ENCODE results near the gene RASAL2.
"Not testable (repeated sequence)": the region's sequence is repeated elsewhere in the genome, so short reads cannot be mapped to it uniquely, and the experiment has no call there.

Gene RASAL2

DNA sequence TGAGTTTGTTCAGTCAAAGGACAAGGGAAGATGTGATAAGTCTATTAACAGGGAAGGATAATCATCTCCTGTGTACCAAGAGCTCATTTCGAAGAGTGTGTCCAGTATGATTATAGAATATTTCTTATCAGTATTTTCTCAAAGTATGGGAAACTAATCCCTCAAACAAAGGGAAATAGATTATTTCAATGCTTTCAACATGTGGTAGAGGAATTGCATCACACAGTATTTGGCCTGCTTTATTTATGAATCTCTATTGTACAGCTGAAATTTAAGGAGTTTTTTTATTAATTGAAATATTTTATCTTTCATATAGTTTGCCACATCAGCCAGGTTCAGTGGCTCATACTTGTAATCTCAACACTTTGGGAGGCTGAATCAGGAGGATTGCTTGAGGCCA lies 251.9 kb downstream of the RASAL2 start:
- no peak for DNase-seq (ENCODE audit: low read depth)

DNA sequence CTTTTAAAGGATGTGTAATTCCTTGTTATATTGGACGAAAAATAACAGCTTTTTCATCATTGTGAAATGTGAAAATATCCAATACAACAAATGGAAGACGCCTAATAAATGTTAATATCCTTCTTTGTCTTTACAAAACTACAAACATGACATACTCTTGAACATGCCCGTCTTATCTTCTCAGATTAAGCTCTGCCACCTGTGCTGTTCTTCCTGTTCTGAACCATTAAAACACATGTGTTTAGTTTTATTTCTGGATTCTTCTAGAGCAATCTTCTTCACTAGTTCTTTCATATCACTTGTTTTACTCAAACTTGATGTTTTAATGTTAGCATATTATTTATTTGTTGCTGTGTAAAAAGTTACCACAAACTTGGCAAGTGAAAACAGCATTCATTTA lies 255.9 kb downstream of the RASAL2 start:
- no peak for DNase-seq (ENCODE audit: low read depth)

DNA sequence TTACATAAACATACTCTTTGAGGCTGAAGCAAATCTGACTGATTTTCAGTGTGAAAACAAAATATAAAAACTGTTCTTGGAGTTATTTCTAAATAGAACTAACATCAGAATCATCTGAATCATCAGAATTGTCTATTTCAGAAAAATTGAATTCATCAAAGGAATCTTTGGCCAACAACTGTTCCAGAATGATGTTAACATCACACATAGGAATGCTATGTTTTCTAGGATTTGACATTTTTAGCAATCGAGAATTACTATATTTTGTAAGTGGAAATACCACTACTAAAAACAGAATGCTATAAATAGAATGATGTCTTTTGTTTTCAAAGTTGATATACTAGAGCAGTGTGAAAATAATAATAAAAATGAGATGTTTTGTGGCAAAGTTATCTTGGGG lies 258.0 kb downstream of the RASAL2 start:
- DNase-seq (ENCODE audit: low read depth), result not testable (repeated sequence)

DNA sequence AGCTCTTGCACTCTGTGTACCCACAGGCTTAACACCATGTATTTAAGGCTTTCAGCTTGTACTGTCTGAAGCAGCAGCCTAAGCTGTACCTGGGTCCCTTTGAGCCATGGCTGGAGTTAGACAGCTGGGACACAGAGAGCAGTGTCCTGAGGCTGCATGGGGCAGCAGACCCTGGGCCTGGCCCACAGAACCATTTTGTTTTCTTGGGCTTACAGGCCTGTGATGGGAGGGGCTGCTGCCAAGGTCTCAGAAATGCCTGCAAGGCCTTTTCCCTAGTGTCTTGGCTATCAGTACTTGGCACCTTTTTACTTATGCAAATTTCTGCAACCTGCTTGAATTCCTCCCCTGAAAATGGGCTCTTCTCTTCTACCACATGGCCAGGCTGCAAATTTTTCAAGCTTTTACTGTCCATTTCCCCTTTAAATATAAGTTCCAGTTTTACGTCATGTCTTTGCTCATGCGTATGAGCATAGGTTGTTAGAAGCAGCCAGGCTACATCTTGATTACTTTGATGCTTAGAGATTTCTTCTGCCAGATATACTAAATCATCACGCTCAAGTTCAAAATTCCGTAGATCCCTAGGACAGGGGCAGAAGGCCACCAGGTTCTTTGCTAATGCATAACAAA lies 259.0 kb downstream of the RASAL2 start:
- no peak for DNase-seq (ENCODE audit: low read depth)

DNA sequence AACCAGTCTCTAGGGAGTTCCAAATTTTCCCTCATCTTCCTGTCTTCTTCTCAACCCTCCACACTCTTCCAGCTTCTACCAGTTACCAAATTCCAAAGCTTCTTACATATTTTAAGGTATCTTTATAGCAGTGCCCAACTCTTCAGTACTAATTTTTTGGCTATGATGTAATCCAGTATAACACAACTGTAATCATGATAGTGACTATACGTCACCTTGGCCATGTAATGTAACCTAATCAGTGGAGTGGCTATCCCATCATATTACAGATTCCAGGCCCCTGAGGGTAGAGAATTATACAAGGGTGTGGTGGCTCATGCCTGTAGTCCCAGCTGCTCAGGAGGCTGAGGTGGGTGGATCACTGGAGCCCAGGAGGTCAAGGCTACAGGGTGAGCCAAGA lies 259.6 kb downstream of the RASAL2 start:
- no peak for DNase-seq (ENCODE audit: low read depth)

DNA sequence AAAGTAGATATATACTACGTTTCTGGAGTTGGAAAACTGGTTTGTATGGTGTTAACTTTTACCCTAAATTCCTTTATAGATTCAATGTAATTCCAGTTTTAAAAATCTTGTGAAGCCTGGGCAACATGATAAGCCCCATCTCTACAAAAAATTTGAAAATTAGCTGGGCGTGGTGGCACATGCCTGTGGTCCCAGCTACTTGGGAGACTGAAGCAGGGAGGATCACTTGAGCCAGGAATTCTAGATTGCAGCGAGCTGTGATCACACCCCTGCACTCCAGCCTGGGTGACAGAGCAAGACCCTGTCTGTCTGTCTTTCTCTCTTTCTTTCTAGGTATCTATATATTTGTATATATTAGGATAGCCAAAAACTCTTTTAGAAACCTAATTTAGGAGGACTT lies 260.9 kb downstream of the RASAL2 start:
- no peak for DNase-seq (ENCODE audit: low read depth)

DNA sequence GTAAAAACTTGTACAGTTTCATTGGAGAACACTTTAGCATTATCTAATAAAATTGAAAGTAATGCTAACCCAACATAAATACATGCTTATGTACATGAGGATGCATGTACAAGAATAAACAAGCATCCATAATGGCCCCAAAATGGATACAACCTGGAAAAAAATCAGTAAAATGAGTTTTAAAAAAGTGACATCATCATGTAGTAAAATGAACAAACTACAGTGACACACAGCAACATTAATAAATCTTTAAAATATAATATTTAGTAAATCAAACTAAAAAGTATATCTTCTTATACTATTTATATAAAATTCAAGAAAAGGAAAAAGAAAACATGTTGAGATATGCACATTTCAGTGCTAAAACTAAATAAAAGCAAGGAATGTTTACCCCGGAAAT lies 262.4 kb downstream of the RASAL2 start:
- DNase-seq (ENCODE audit: low read depth), result no peak

DNA sequence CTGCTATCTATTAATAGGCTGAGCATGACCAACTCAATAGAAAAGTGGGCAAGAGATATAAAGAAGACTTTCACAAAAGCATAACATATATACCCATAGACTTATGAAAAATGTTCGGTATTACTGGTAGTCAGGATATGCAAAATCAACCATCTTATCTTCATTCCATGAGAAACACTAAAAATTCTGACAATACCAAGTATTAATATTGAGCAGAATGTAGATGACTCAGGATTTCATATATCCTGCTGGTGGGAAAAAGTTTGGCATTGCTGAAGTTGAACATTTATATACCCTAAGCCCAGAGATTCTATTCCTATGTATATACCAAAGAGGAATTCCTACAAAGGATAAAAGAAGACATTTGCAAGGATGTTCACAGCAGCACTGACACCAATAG lies 264.6 kb downstream of the RASAL2 start:
- DNase-seq (ENCODE audit: low read depth), result no peak

DNA sequence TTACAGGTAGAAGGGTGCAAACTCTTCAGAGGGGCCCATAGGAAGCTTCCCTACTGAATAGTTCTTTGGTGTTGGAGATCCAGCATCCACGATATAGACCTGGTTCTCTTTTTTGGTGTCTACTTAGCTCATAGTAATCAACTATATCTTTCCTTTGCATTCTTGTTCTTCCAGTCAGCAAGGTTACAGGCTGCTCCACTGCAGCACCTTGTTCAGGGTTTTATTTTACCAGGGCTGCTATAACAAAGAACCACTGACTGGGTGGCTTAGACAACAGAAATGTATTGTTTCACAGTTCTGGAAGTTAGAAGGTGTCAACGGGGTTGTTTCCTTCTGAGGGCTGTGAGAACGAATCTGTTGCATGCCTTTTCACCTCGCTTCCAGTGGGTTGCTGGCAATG lies 266.5 kb downstream of the RASAL2 start:
- DNase-seq (ENCODE audit: low read depth), result no peak

DNA sequence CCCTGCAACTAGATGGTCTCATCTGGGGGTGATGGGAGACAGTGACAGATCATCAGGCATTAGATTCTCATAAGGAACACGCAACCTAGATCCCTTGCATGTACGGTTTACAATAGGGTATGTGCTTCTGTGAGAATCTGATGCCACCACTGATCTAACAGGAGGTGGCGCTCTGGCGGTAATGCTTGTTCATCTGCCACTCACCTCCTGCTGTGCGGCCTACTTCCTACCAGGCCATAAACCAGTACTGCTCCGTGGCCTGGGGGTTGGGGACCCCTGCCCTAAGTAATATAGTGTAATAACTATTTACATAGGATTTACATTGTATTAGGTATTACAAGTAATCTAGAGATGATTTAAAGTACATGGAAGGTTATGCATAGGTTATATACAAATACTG lies 267.9 kb downstream of the RASAL2 start:
- DNase-seq (ENCODE audit: low read depth), result no peak

DNA sequence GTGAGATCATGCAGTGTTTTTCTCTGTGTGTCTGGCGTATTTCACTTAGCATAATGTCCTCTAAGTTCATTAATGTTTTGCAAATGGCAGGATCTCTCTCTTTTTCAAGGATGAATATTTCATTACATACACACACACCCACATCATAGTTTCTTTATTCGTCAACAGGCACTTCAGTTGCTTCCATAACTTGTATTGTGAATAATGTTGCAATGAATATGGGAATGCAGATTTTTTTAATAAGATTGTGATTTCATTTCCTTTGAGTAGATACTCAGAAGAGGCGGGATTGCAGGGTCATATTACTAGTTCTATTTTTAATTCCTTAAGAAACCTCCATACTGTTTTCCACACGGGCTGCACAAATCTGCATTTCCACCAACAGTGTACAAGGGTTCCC lies 268.8 kb downstream of the RASAL2 start:
- no peak for DNase-seq (ENCODE audit: low read depth)

DNA sequence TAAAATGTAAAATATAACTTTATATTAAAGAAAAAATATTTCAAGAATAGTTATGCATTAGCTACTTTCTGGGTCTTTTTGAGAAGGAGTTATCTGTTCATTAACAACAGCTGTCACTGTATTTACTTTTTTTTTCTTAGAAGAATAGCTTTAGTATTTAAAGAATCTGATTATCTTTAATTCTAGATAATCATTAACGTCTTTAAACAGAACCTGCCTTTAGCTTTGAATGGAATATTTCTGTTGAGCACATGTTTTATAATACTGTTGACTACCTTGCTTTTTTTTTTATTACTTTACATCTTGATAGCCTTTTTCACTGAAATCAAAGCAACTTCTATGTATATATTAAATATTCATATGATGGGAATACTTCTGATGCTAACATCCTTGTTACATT lies 270.9 kb downstream of the RASAL2 start:
- no peak for DNase-seq (ENCODE audit: low read depth)

DNA sequence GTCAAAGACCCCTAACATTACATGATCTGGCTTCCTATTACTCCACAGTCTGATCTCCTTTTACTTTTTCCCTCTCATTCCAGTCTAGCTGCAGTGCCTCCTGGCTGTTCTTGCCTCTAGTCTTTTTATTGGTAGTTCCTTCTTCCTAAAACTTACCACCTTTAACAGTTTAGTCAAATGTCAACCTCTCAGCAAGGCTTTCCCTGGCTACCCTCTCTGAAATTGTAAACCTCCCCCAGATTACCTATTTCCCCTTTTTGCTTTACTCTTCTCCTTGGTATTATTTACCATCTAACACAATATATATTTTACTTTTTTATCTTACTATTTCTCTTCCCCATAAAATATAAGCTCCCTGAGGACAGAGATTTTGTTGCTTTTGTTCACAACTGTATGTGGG lies 273.2 kb downstream of the RASAL2 start:
- no peak for DNase-seq (ENCODE audit: low read depth)

DNA sequence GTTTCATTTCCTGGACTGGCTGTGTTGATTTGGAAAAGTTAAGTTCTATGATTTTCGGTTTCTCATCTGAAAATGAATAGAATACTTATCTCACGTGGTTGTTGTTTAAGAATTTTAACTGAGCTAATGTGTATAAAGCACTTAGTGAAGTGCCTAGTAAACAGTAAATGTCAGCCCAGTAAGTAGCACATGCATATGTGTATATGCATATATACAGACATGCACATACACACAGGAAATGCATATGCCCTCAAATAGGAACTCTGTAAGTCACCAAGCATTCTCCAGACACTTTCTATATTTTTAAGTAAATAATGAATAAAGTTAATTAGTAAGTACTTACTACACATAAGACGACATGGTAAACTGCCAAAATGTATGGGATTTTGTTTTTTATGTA lies 274.3 kb downstream of the RASAL2 start:
- no peak for DNase-seq (ENCODE audit: low read depth)

DNA sequence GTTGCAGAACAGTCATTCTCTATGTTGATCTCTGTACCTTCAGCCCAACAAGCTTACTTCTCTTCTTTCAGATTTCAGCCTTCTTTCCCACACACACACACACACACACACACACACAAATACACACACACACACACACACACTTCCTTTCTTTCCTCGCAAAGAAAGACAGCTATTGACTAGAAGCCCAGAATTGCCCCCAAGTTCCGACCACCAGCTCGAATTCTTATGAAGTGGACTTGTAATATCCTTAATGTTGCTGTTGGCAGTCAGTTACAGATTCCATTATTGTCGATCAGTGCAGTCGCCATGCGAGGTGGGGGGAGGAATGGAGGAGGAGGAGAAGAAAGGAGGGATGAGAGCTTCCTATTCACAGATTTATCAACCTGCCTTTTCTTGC lies 277.3 kb downstream of the RASAL2 start:
- DNase-seq (ENCODE audit: low read depth), result no peak

DNA sequence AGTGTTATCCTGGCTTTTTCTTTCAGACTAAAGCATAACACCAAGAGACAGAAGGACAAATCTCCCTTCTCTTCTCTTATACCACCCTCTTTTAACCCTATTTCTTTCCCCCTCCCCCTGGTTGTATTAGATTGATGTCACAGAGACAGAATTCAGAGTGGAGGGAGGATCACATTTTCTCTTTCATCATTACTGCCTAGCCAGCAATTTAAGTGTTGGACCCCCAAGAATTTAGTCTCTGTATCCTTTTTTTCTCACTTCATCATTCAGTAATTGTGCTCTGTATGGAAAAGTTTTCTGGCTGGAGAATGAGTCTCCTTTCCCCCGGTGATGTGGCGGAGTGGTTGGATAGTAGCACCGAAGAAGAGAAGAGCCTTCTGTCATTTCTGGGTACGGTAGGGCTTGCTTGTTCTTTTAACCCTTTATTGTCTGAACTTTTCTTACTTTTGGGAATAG lies 278.1 kb downstream of the RASAL2 start:
- DNase-seq (ENCODE audit: low read depth), result no peak

DNA sequence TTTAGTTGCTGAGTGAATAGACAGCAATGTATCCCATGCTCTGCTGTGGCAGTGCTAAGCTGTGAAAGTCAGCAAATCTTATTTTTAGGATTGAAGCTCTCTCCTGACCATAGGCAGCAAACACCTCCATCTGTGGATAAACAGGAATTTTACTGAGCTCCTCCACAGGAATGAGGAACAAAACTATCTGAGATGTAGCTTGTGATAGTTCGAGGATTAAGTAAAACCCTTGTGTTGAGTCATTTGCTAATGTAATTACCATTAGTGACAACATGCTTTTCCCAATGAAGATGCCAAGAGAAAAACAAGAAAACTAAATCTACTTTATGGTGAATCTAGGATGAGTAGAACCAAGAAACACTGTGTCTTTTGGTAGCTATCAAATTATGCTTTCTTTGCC lies 280.1 kb downstream of the RASAL2 start:
- DNase-seq (ENCODE audit: low read depth), result no peak

DNA sequence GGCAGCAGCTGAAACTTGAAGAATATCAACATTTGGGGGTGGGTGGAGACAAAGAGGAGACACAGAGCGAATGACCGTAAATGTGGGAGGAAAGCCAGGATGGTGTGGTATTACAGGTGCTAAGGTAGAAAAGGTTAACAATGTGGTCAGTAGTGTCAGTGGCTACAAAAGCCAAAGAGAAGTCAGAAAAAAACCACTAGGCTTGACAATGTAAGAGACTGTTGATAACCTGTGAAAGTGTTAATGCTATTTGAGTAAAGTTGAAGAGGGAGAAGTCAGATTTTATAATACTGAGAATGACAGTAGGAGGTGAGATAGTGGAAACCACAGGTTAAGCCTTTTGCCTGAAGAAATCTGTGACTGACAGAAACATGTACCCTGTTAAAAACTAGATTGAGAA lies 282.1 kb downstream of the RASAL2 start:
- DNase-seq (ENCODE audit: low read depth), result no peak

DNA sequence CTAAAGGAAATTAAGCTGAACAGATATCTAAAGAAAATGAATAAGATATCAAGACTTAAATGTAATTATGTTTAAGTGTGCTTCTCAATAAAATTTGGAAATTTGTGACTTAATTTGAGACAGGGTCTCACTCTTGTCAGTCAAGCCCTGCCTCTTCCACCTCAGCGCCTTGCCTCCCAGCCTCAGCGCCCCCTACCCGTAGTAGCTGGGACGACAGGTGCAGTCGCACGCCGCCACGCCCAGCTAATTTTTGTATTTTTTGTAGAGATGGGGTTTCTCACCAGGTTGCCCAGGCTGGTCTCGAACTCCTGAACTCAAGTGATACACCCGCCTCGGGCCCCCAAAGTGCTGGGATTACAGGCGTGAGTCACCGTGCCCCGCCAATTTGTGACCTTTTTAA lies 285.9 kb downstream of the RASAL2 start:
- no peak for DNase-seq (ENCODE audit: low read depth)

DNA sequence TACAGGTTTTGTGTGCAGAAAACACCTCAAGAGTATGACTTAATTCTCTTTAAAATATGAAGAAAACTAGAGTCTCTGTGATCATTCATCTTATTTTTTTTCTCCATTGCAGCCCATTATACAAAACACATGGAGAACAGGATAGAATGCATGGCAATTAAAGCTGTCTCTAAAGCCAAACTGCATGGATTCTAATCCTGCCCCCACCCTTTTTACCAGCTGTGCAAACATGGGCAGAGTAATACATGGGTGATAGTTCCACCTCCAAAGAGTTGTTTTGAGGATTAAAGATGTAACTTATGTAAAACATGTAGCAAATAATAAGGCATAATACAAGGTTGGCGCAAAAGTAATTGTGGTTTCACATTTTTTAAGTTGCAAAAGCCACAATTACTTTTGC lies 288.5 kb downstream of the RASAL2 start:
- no peak for DNase-seq (ENCODE audit: low read depth)

DNA sequence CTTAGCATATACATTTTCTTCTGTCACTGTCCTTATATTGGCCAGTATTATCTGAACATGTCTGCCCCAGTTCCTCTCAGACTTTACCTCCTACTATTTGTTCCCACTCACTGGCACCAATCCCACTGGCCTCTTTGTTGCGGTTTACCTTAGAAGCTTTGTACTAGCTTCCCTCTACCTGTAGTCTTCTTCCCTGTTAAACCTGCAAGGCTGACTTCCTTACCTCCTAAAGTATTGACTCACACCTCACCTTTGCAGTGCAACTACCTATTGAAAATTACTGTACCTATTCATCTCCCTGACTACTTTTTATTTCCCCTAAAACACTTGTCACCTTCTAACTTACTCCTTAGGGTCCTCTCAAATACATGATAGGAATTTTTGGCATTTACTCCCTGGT lies 291.8 kb downstream of the RASAL2 start:
- no peak for DNase-seq (ENCODE audit: low read depth)

DNA sequence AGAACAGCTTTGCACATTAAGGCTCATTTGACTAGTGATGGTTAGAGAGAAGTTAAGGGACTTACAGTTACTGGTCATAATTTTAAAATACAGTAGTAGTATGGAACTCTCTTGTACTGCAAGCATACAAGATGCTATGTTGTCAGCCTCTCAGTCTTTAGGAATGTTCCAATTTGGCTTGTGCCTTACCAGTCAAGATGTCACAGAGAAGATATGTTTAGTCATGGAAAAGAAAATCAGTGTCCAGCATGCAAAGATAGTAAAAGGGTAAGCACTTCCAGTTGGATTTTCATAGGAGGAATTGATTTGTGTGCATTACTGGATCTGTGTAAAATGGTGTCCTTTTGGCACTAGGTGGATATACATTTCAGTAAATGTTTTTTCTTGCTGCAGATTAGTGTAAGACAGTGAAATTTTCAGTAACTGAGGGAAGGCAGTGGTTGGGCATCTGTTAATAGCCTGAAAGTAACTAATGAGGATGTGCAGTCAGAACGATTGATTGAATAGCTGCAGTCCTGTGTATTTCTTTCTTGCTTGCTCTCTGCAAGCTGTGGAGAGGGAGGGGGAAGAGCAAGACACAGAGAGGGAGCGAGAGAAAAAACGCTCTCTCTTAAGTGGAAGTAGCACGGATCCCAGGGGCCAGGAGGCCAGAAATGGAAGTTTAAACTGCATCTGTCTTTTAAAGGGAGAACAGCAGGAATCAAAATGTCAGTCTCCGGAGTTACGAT lies 294.7 kb downstream of the RASAL2 start:
- no peak for DNase-seq (ENCODE audit: low read depth)

DNA sequence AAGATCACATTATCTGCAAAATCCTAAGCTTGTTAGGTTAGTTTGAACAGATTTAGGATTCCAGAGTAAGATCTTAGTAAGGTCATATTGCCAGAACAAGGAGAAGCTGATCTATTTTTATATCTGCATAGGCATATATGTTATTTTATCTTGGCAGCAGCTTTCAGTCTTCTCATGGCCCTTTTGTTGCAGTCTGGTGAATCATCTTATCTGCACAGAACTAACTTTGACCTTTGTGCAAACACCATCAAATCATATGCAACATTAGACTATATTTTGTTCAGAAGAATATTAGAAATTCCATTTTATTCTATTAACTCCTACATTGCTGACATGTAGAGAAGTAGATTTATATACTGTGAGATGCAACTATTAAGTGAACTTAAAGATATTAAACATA lies 295.5 kb downstream of the RASAL2 start:
- DNase-seq (ENCODE audit: low read depth), result no peak

DNA sequence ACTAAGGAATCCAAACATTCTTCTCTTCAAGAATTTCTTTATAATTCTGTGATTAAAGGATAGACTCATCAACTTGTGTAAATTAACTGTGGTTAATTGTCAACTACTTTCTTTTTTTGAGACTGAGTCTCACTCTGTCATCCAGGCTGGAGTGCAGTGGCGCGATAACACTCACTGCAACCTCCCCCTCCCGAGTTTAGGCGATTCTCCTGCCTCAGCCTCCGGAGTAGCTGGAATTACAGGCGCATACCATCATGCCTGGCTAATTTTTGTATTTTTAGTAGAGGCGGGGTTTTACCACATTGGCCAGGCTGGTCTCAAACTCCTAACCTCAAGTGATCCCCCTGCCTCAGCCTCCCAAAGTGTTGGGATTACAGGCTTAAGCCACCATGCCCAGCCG lies 296.4 kb downstream of the RASAL2 start:
- not testable (repeated sequence) for DNase-seq (ENCODE audit: low read depth)

Measured in stimulated activated CD4-positive, alpha-beta T cell treated with anti-CD3 and anti-CD28 coated beads, Interleukin-2, amount 100 ng/mL, for 4 hours (primary cell).